Hepatocyte (in vitro differentiated cells): ENCODE results near the gene TAF6. TPM values are rescaled to one million over a fixed set of nuclear protein-coding genes. Genes with fewer than 3 reads are reported as not detected.

Experiments
- DNase-seq: peaks from one replicate; pipeline ENCODE4 v3.0.0-alpha.2; 2016; ENCODE audit warnings: low spot score
- H2AFZ ChIP-seq: fragments of 200-600 bp; sonication (generic); 2 replicates; pipeline ENCODE4 v1.6.0; 2016; ENCODE audit warnings: antibody characterized with exemption, mild to moderate bottlenecking
- H3K27ac ChIP-seq: fragments of 200-600 bp; sonication (generic); 2 replicates; pipeline ENCODE4 v1.5.1; 2016; ENCODE audit warnings: mild to moderate bottlenecking
- H3K27me3 ChIP-seq: fragments of 200-600 bp; sonication (generic); 2 replicates; pipeline ENCODE4 v1.6.1; 2016
- H3K36me3 ChIP-seq: fragments of 200-600 bp; sonication (generic); replicated peaks from 2 replicates; pipeline ENCODE4 v1.5.1; 2016; ENCODE audit warnings: low read depth; ENCODE audit not compliant: insufficient read depth
- H3K4me1 ChIP-seq: fragments of 200-600 bp; sonication (generic); 2 replicates; pipeline ENCODE4 v1.5.1; 2016; ENCODE audit warnings: mild to moderate bottlenecking, moderate library complexity; ENCODE audit not compliant: insufficient read depth
- H3K4me2 ChIP-seq: fragments of 200-600 bp; sonication (generic); 2 replicates; pipeline ENCODE4 v1.6.0; 2016
- H3K4me3 ChIP-seq: fragments of 200-600 bp; sonication (generic); 2 replicates; pipeline ENCODE4 v1.5.1; 2016; ENCODE audit warnings: mild to moderate bottlenecking
- H3K79me2 ChIP-seq: fragments of 200-600 bp; sonication (generic); 2 replicates; pipeline ENCODE4 v1.6.0; 2017; ENCODE audit warnings: mild to moderate bottlenecking
- H3K9me2 ChIP-seq: fragments of 200-600 bp; sonication (generic); replicated peaks from 2 replicates; pipeline ENCODE4 v1.6.0; 2017; ENCODE audit warnings: mild to moderate bottlenecking; ENCODE audit not compliant: insufficient read depth
- H3K9me3 ChIP-seq: fragments of 200-600 bp; sonication (generic); 2 replicates; pipeline ENCODE4 v1.5.1; 2016; ENCODE audit warnings: low read depth, mild to moderate bottlenecking
- H4K20me1 ChIP-seq: fragments of 200-600 bp; sonication (generic); 2 replicates; pipeline ENCODE4 v1.6.0; 2016; ENCODE audit warnings: mild to moderate bottlenecking; ENCODE audit not compliant: insufficient read depth, poor library complexity, severe bottlenecking
- CTCF ChIP-seq: fragments of 200-600 bp; sonication (generic); IDR thresholded peaks from 2 replicates; pipeline ENCODE4 v1.5.1; 2016; ENCODE audit warnings: antibody characterized with exemption, mild to moderate bottlenecking; ENCODE audit not compliant: poor library complexity
- EZH2 ChIP-seq: fragments of 200-600 bp; sonication (generic); IDR thresholded peaks from 2 replicates; pipeline ENCODE4 v1.6.1; 2016; ENCODE audit warnings: antibody characterized with exemption, mild to moderate bottlenecking, borderline replicate concordance
- EZH2phosphoT487 ChIP-seq: fragments of 200-600 bp; sonication (generic); IDR thresholded peaks from one replicate; pipeline ENCODE4 v1.6.1; 2018; ENCODE audit warnings: antibody characterized with exemption, mild to moderate bottlenecking, low read depth, moderate library complexity; ENCODE audit not compliant: unreplicated experiment, severe bottlenecking
- WGBS: methylation state at CpG from one replicate; pipeline ENCODE4 v1.1.6; 2016; ENCODE audit warnings: low lambda C conversion rate; ENCODE audit errors: missing lambda C conversion rate; 5-methylcytosine and 5-hydroxymethylcytosine counted together
- polyA plus RNA-seq: library from polyadenylated mRNA; unstranded; fragments of >200 nt; fragmentation: Nextera tagmentation; extraction: Ambion mirVana; gene quantifications from 2 replicates; pipeline ENCODE4 v1.2.1, GENCODE V29; 2016
- total RNA-seq: library from RNA; depleted of rRNA; stranded (reverse); fragments of >200 nt; gene quantifications from 2 replicates; pipeline ENCODE4 v1.2.3, GENCODE V29; 2014

The TAF6 gene
- total and polyA plus RNA-seq, 2 experiments from 2014 or later: 29.2 to 44.2 TPM

DNA sequence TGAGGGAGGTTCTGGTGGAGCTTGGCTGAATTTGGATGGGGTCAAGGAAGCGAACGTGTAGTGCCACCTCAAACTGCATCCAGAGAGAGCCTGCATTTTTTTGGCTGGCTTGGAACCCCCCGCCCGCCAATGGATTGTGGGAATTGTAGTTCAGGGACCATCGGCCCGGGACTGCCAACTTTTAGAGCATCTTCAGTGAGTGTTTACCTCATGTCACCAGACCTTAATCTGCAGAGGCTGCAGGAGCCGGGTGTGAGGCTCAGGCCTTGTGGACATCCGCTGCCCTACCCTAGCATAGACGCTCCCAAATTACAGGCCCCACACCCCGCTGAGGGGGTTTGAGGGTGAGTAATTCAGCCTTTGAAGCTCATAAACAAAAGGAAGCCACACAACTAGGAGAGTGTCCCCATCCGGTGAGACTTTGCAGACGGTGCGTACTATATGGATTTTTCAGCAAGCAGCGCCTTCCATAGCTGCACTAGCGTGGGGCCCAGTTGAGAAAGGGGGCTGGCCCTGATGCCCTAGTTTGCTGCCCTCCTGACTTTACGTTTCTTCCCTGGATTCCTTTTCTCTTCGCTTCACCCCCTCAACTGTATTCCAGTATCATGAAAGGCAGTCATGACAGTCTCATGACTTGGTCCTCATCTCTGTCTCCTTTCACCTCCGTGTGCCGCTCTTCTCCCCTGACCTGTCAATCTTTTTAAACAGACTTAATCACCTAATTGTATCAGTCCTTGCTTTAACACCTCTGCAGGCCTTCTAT lies 993 bp upstream of the TAF6 start:
- Histone ChIP-seq H3K4me2 (peak overlapping the region; percentile 72), H3K9me3 (no peaks in the 10 kb centered on the region), H3K36me3 (no peaks in the 10 kb centered on the region), H3K9me2 (no peaks in the 10 kb centered on the region), H3K4me3 (peak overlapping the region; percentile 51), H3K4me1 (peaks cover 15% of the 10 kb centered on the region), H3K79me2 (peaks cover 25% of the 10 kb centered on the region), H4K20me1 (no peaks in the 10 kb centered on the region), H3K27me3 (no peaks in the 10 kb centered on the region), H3K27ac (peak overlapping the region; percentile 90), H2AFZ (peak overlapping the region; percentile 47)
- 20% methylated on average over 19 of the region's 19 CpGs for WGBS
- no peak for TF ChIP-seq EZH2
- no peak for TF ChIP-seq CTCF
- TF ChIP-seq EZH2phosphoT487: no peak
- DNase-seq: peak; percentile 64

DNA sequence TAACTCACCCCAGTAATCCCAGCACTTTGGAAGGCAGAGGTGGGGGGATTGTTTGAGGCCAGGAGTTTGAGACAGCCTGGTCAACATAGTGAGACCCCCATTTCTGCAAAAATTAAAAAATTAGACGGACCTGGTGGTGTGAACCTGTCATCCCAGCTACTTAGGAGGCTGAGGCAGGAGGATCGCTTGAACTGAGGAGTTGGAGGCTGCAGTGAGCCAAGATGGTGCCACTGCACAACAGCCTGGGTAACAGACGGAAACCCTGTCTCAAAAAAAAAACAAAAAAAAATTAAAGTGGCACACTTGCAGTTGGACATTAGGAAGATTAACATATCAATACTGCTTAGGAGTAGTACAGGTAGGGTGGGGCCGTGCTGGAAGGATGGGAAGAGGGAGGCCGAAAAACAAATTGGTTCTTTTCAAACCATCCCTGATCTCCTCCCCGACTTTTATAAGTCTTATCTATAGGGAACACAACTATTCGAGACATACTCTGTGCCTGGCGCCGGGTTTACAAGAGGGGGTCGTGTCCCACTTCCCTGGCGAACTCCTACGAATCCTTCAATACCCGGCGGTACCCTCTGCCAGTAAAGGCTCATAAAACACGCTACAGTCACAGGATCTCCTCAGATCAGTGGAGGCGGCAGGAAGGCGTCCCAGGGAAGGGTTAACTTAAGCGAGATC lies 628 bp downstream of the TAF6 start:
- WGBS: 17% methylated on average over 18 of the region's 18 CpGs
- peak overlapping the region; percentile 72 for H3K4me2 ChIP-seq
- H3K4me3 ChIP-seq: peak overlapping the region; percentile 85
- H3K79me2 ChIP-seq: peaks cover 25% of the 10 kb centered on the region
- H3K27ac ChIP-seq: peak overlapping the region; percentile 90
- no peaks in the 10 kb centered on the region for H3K9me2 ChIP-seq
- TF ChIP-seq CTCF (no peak), EZH2phosphoT487 (no peak), EZH2 (no peak)
- peak; percentile 69 for DNase-seq
- peak overlapping the region; percentile 47 for H2AFZ ChIP-seq
- H3K9me3 ChIP-seq: no peaks in the 10 kb centered on the region
- H3K27me3 ChIP-seq: no peaks in the 10 kb centered on the region
- no peaks in the 10 kb centered on the region for H4K20me1 ChIP-seq
- H3K4me1 ChIP-seq: peaks cover 12% of the 10 kb centered on the region
- no peaks in the 10 kb centered on the region for H3K36me3 ChIP-seq

DNA sequence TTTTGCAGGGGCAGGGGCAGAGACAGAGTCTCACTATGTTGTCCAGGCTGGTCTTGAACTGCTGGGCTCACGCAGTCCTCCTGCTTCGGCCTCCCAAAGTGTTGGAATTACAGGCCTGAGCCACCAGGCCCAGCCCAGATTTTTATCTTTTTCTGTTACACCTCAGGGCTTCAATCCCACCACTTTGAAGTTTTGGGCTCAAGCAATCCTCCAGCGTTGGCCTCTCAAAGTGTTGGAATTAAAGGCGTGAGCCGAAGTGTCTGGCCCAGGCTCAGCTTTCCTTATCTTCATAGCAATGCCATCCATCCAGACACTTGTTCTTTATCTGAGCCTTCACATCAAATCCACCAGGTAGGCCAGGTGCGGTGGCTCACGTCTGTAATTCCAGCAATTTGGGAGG lies 4.1 kb downstream of the TAF6 start:
- 81% methylated on average over 7 of the region's 7 CpGs for WGBS
- no peaks in the 10 kb centered on the region for H3K36me3 ChIP-seq

More for the DNA sequence above, 4.1 kb downstream of the TAF6 start:
- no peaks in the 10 kb centered on the region for H3K9me3 ChIP-seq
- H4K20me1 ChIP-seq: no peaks in the 10 kb centered on the region
- peaks cover 14% of the 10 kb centered on the region for H3K79me2 ChIP-seq
- H3K27me3 ChIP-seq: no peaks in the 10 kb centered on the region
- peaks cover 4% of the 10 kb centered on the region for H3K4me1 ChIP-seq
- H2AFZ ChIP-seq: no peak overlapping the region
- DNase-seq: no peak
- H3K9me2 ChIP-seq: no peaks in the 10 kb centered on the region
- H3K4me2 ChIP-seq: no peak overlapping the region
- TF ChIP-seq EZH2phosphoT487 (no peak), EZH2 (no peak), CTCF (no peak)
- H3K27ac ChIP-seq: no peak overlapping the region
- H3K4me3 ChIP-seq: no peak overlapping the region
